GM21576 (cell line): Measurements from ENCODE around the gene CGB8.
"Not testable (repeated sequence)": the region's sequence is repeated elsewhere in the genome, so short reads cannot be mapped to it uniquely, and the experiment has no call there.

Experiments used
- ATAC-seq: cut with Tn5 transposase; IDR thresholded peaks from one replicate; pipeline ENCODE4 v1.9.1; 2021; ENCODE audit warnings: mild to moderate bottlenecking, moderate library complexity; ENCODE audit not compliant: unreplicated experiment

CGB8 gene

GRCh38 chr19:49031642-49032301 lies 17.1 kb downstream of the CGB8 start, which contains the start of gene CGB2:
Gene CGB2, plus strand, starts transcription at chr19:49031890. Its CDS starts 206 bp downstream, at chr19:49032096.
- not testable (repeated sequence) for ATAC-seq

DNA sequence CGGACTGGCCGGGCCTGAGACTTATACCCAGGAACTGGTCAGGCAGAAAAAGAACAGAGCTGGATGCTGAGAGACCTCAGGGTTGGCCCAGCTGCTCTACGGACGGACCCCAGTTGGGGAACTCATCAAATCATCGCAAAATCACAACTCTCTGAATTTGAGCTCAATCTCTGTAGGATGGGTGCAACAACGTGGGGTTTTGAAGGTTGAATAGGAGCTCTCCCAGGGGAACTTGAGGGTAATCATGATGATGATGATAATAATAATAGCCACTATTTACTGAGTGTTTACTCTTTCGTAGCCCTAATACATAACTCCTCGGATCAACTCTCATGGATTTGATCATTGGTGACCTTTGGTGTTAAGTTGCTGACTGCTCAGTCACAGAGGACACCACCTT lies 18.6 kb downstream of the CGB8 start:
- not testable (repeated sequence) for ATAC-seq

DNA sequence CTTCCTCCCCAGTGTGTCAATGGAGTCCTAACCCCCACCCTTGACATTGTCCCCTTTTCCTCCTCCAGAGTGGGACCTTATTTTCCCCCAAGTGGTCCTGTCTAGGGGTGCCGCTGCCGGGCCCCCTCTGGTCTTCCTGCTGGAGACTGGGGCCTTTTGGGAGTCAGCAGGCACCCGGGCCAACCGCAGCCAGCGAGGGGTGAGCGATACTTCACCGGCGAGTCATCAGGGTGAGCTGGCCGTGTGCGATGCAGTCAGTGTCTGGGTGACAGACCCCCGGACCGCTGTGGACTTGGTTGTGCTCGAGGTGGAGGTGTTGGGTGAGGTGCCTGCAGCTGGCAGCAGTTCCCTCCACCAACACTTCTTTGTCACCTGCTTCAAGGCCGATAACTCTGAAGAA lies 19.2 kb downstream of the CGB8 start:
- not testable (repeated sequence) for ATAC-seq

- ATAC-seq: not testable (repeated sequence)
These were observed 20.2 kb downstream of the CGB8 start for GRCh38 chr19:49028686-49029085.

- not testable (repeated sequence) for ATAC-seq
These were observed 23.3 kb downstream of the CGB8 start for GRCh38 chr19:49025599-49025998.

DNA sequence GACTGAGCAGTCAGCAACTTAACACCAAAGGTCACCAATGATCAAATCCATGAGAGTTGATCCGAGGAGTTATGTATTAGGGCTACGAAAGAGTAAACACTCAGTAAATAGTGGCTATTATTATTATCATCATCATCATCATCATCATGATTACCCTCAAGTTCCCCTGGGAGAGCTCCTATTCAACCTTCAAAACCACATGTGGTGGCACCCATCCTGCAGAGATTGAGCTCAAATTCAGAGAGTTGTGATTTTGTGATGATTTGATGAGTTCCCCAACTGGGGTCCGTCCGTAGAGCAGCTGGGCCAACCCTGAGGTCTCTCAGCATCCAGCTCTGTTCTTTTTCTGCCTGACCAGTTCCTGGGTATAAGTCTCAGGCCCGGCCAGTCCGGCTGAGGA lies 23.8 kb downstream of the CGB8 start:
- ATAC-seq: not testable (repeated sequence)

DNA sequence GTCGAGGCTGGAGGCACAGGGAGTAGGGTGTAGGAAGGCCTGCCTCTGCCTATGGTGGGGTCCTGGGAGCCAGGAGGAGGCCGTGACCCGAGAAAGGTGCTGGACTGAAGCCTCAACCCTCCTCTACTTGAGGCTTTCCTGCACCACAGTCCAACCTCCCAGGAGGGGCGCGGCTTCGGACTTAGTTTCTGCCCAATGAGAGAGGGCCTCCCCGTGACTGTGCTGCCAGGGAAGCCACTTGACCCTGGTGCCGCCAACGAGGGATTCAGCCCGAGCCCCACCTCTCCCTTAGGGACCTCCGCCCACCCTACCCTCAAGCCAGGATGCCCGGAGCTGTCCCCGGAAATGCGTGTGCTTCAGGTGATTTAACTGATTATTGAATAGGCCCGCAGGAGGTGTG lies 24.7 kb downstream of the CGB8 start, which contains the start of gene CGB3:
CGB3 (minus strand) TSS at position 101 of the 400 bp plus-strand sequence. CDS start 362 bp downstream, outside the sequence.
- not testable (repeated sequence) for ATAC-seq

GRCh38 chr19:49022116-49022515 lies 26.8 kb downstream of the CGB8 start:
- no peak for ATAC-seq

DNA sequence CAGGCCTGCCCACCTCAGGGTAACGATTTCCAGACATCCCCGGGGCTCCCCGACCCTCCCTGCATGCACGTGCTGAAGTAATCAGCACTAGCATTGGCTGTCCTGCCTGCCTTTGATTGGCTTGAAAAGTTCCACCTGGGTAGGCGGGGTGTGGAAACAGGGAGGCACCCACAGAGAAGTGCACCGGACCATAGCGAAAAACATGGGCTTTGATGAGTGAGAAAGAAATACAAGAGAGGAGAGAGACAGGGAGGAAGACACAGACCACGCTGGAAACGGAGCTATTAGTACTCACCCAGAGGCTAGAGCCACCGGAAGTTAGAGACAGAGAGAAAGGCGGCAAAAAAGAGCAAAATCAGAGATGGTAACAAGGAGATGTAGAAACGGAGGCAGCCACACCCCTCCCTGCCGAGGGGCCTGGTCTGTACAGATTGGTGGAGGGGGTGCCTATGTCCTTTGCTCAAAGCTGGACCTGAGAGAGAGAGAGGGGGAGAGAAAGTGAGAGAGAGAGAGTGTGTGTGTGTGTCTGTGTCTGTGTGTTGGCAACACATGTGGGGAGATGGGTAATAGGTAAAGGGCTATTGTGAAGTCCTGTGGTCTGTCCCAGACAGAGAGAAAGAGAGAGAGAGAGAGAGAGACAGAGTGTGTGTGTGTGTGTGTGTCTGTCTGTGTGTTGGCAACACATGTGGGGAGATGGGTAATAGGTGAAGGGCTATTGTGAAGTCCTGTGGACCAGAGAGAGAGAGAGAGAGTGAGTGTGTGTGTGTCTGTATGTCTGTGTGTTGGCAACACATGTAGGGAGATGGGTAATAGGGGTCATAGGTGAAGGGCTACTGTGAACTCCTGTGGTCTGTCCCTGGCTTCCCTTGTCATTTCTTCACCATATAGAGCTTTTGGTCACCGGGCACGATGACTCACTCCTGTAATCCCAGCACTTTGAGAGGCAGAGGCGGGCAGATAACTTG lies 27.7 kb downstream of the CGB8 start:
- ATAC-seq: no peak

- no peak for ATAC-seq
These were observed 28.6 kb downstream of the CGB8 start for GRCh38 chr19:49020342-49020741.

- ATAC-seq: no peak
These were observed 29.5 kb downstream of the CGB8 start for GRCh38 chr19:49019242-49019932.

DNA sequence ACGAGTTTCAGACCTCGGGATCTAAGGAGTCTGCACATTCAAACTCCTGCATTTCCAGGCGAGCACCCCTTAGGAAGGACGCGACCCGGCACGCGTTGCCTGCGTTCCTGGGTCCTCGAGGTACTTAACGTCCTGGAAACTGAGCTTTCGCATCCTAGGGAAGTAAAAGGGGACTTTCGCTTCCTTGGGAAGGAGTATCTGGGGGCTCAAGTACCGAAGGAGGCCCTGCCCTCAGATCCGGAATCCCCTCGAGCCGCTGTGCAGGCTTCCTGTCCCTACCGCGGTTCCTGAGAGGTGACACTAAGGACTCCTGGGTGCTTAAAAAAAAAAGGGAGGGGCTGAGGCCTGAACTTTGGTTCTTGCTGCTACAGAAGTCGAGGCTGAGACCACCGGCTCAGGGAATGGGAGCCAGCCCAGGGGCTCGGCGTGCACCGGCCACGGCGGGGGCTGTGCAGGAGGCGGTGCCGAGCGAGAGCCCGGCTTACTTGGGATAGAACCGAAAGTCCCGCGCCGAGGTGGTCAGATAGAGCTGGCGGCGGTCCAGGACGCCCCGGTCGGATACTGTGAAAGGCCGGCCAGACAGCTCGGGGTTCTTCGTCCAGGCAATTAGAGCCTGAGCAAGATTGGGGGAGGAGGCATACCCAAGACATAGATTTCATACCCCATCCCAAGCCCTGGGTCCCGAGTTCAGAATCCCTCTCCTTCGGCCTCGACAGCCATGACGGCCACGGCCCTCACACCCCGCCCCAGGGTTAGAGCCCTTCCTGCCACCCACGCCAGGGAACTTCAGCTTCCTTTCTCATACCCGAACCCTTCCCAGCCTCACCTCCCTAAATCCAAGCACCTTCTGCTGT lies 30.3 kb downstream of the CGB8 start:
- ATAC-seq: not testable (repeated sequence)

DNA sequence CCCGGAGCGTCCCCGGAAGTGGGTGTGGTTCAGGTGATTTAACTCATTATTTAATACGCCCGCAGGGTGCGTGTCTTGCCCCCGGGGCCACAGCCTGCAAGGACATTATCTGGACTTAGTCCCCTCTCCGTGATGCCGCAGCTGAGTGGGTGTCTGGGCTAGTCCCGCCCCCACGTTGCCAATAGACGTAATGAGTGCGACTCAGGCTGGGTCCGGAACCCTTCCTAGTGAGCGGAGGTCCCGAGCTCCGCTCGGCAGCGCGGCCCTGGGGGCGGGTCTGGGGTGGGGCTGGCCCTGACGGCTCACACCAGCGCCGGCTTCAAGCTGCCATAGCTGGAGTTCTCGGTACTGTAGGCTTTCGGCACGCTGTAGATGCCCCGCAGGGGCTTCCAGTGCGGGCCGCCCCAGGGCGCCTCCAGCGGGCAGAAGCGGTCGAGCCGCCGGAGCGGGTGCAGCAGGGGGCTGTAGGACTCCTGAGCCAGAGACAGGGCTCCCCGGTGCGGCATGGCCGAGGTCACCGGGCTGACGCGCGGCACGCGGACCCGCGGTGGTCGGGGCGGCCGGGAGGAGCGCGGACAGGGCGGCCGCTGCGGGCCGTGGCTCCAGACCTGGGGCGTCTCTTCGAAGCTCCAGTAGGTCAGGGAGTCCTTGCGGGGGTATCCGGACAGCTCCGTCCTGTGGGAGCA lies 31.1 kb downstream of the CGB8 start:
- no peak for ATAC-seq

GRCh38 chr19:49017041-49017665 lies 31.8 kb downstream of the CGB8 start, which contains the start of gene LHB:
Gene LHB, minus strand, starts transcription at chr19:49017091. Its CDS starts 10 bp downstream, at chr19:49017081.
- no peak for ATAC-seq

DNA sequence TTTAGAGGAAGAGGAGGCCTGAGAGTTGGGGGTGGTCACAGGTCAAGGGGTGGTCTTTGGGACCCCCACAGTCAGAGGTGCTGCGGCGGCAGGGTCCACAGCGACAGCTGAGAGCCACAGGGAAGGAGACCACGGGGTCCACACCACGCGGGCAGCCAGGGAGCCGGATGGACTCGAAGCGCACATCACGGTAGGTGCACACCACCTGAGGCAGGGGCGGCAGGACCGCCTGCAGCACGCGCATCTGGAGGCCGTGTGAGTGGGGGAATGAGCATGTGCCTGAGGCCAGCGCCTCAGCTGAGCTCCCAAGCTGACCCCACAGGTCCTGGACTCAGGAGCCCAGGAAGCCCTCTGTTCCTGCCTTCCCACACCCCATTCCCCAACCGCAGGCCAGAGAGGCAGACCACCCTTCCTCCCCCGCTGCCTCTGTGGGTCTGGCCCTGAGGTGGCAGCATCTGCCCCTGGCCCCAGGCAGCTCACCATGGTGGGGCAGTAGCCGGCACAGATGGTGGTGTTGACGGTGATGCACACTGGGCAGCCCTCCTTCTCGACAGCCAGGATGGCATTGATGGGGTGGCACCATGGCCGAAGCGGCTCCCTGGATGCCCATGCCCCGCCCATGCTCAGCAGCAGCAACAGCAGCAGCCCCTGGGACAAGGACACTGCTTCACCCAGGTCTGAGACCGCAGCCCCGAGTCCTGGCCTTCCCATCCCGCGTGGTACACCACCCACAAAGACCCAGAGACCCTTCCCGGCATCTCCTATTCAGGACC lies 32.7 kb downstream of the CGB8 start:
- ATAC-seq: no peak

DNA sequence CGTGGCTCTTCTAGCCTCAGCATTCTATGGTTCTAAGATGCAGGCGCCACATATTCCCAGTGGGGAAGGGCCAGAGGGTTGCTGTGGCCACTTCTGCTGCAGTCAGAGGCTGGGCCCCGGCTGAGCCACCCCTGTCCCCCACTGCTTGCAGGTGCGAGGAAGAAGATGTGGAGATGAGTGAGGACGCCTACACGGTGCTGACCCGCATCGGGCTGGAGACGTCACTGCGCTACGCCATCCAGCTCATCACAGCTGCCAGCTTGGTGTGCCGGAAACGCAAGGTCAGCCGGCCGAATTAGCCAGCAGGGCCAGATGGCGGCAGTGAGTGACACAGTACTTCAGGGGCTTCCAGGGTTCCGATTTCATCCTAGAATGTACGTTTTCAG lies 34.0 kb downstream of the CGB8 start:
- ATAC-seq: no peak

DNA sequence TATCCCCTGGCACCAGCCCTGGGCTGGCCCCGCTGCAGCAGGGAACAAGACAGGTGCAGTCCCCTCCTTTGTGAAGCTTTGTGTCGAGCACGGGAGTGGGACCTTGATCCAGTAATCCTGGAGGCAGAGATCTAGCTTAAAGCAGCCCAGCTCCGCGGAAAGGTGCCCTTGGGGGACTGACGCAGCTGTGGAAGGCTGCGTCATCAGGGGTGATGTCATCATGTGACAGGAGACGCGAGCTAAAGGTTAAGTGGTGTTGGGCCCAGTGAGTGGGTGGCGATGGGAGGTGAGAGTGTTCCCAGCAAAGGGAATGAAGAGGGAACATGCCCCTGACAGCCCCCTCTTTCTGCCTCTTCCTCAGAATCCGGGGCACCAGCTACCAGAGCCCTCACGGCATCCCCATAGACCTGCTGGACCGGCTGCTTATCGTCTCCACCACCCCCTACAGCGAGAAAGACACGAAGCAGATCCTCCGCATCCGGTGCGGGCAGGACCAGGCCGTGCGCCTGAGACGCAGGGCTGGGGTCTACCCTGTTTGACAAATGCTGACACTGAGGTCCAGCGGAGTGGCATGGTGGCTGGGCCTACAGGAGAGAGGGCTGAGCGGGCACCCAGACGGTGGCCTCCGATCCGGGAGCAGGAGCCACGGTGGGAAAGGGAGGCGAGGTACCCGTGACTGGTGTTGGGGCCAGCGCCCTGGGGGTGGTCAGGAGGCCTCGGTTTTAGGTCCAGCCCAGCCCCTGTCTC lies 34.6 kb downstream of the CGB8 start:
- ATAC-seq: no peak

DNA sequence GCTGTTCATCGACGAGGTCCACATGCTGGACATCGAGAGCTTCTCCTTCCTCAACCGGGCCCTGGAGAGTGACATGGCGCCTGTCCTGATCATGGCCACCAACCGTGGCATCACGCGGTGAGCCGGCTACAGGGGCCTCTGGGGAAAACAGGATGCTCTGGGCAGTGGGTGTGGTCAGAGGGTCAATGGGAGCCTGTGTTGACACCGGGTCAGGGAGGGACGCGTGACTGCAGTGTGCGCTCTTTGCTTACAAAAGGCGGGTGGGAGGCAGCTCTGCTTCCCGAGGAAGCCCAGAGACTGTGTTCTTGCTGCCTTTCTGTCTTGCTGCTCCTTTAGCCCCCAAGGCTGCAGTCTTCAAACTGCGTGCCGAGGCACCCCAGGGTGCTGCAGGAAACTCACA lies 37.7 kb downstream of the CGB8 start:
- no peak for ATAC-seq
